Gastrocnemius medialis (tissue), 4 donors: ENCODE results near the gene PLB1.

ENCODE experiments used
- CTCF ChIP-seq, 5 experiments: fragments of 450-650 bp in 3 of 5; fragments of 200-600 bp in 2 of 5; sonication (generic) in 2 of 5; IDR thresholded peaks in 4 of 5; conservative IDR thresholded peaks in 1 of 5; 1 replicate in 4 of 5; 2 replicates in 1 of 5; pipeline ENCODE4 v1.5.1; 2016 to 2019; ENCODE audit warnings: antibody characterized with exemption in 5 of 5, mild to moderate bottlenecking in 3 of 5, moderate library complexity in 3 of 5
- POLR2A ChIP-seq, 2 donors: fragments of 450-650 bp; IDR thresholded peaks; one replicate each; pipeline ENCODE4 v1.6.1; 2017; ENCODE audit warnings: antibody characterized with exemption in 2 of 2, mild to moderate bottlenecking in 2 of 2, moderate library complexity in 2 of 2

- no peak for TF ChIP-seq CTCF (IDR thresholded peaks at IDR 0.05 in 4 of 5, conservative IDR thresholded peaks at IDR 0.05 in 1 of 5)
- no peak for TF ChIP-seq POLR2A (IDR thresholded peaks at IDR 0.05)
Measured at GRCh38 chr2:28522481-28522880, 26.6 kb downstream of the PLB1 start.
